Upper lobe of right lung (tissue), 1 donor: Measurements from ENCODE around the gene PTAFR. TPM values are rescaled to one million over a fixed set of nuclear protein-coding genes. Genes with fewer than 3 reads are reported as not detected.

Experiments used
- ATAC-seq: fragments of 200-7000 bp; cut with Tn5 transposase; one replicate; pipeline ENCODE4 v1.9.1; 2020; ENCODE audit warnings: mild to moderate bottlenecking, moderate library complexity
- DNase-seq: peaks from one replicate; pipeline ENCODE4 v3.0.0-alpha.2; 2020
- H3K27ac ChIP-seq: fragments of 200-600 bp; one replicate; pipeline ENCODE4 v1.8.0; 2022
- H3K27me3 ChIP-seq: fragments of 200-600 bp; one replicate; pipeline ENCODE4 v1.8.0; 2022; ENCODE audit warnings: mild to moderate bottlenecking
- H3K36me3 ChIP-seq: fragments of 200-600 bp; one replicate; pipeline ENCODE4 v1.8.0; 2022
- H3K4me1 ChIP-seq: fragments of 200-600 bp; one replicate; pipeline ENCODE4 v1.8.0; 2022
- H3K4me3 ChIP-seq: fragments of 200-600 bp; one replicate; pipeline ENCODE4 v1.8.0; 2022; ENCODE audit warnings: mild to moderate bottlenecking
- H3K9me3 ChIP-seq: fragments of 200-600 bp; one replicate; pipeline ENCODE4 v1.8.0; 2022
- intact Hi-C: fragments of 100-400 bp; cut with DNase I; formaldehyde crosslinking; loops from one replicate; pipeline ENCODE4 v1.11.0; 2022
- total RNA-seq: library from RNA; stranded (reverse); fragmentation: NEBNext Ultra II Directional; extraction: Animal tissue kit (Norgen Biotek cat#: 25700); gene quantifications from one replicate; pipeline ENCODE4 v1.2.1, GENCODE V29; 2021
- TF ChIP-seq, protein P1 (sequence below): fragments of 200-600 bp; IDR thresholded peaks from one replicate; pipeline ENCODE4 v1.8.0; 2022; ENCODE audit warnings: antibody characterized with exemption
- donor health status: DM: no; HTN: yes; CAD: no; lungs with severe emphysema.

Gene PTAFR
- total RNA-seq, 1 donor from 2014 or later: 31.6 TPM

GRCh38 chr1:28102189-28102588 is 74.3 kb downstream of the PTAFR start:
- no peak overlapping the region for H3K27ac ChIP-seq
- H3K36me3 ChIP-seq: no peaks in the 10 kb centered on the region
- no peak for DNase-seq
- no peaks in the 10 kb centered on the region for H3K27me3 ChIP-seq
- no peak overlapping the region for H3K4me3 ChIP-seq
- intact Hi-C loops: no loop called here
- H3K9me3 ChIP-seq: no peaks in the 10 kb centered on the region
- no peak for ATAC-seq
- H3K4me1 ChIP-seq: no peaks in the 10 kb centered on the region
- TF ChIP-seq, protein P1, sequence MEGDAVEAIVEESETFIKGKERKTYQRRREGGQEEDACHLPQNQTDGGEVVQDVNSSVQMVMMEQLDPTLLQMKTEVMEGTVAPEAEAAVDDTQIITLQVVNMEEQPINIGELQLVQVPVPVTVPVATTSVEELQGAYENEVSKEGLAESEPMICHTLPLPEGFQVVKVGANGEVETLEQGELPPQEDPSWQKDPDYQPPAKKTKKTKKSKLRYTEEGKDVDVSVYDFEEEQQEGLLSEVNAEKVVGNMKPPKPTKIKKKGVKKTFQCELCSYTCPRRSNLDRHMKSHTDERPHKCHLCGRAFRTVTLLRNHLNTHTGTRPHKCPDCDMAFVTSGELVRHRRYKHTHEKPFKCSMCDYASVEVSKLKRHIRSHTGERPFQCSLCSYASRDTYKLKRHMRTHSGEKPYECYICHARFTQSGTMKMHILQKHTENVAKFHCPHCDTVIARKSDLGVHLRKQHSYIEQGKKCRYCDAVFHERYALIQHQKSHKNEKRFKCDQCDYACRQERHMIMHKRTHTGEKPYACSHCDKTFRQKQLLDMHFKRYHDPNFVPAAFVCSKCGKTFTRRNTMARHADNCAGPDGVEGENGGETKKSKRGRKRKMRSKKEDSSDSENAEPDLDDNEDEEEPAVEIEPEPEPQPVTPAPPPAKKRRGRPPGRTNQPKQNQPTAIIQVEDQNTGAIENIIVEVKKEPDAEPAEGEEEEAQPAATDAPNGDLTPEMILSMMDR: no peak

GRCh38 chr1:28099050-28099769 is 77.3 kb downstream of the PTAFR start:
- H3K9me3 ChIP-seq: no peaks in the 10 kb centered on the region
- no peaks in the 10 kb centered on the region for H3K4me1 ChIP-seq
- no peaks in the 10 kb centered on the region for H3K27me3 ChIP-seq
- TF ChIP-seq, protein P1: no peak
- H3K36me3 ChIP-seq: no peaks in the 10 kb centered on the region
- no peak for ATAC-seq
- DNase-seq: no peak
- H3K4me3 ChIP-seq: no peak overlapping the region
- intact Hi-C loops: no loop called here
- H3K27ac ChIP-seq: no peak overlapping the region

Other genes starting within 250 kb of the PTAFR start
- 29.1 TPM for gene SMPDL3B, start 241.7 kb downstream of the PTAFR start, total RNA-seq
- 8.7 TPM for gene XKR8, start 216.7 kb downstream of the PTAFR start, total RNA-seq
- 21.0 TPM for gene EYA3, start 88.1 kb downstream of the PTAFR start, total RNA-seq
- 65.4 TPM for gene DNAJC8, start 56.3 kb upstream of the PTAFR start, total RNA-seq
- gene ATP5IF1, start 59.4 kb upstream of the PTAFR start, total RNA-seq: 87.2 TPM
- gene SESN2, start 82.8 kb upstream of the PTAFR start, total RNA-seq: 15.6 TPM
- gene MED18, start 152.3 kb upstream of the PTAFR start, total RNA-seq: 14.0 TPM
- 43.2 TPM for gene PHACTR4, start 193.1 kb upstream of the PTAFR start, total RNA-seq